ENCODE results near the gene OR8G5.
"Not testable (repeated sequence)": the region's sequence is repeated elsewhere in the genome, so short reads cannot be mapped to it uniquely, and the experiment has no call there.

OR8G5 gene, protein sequence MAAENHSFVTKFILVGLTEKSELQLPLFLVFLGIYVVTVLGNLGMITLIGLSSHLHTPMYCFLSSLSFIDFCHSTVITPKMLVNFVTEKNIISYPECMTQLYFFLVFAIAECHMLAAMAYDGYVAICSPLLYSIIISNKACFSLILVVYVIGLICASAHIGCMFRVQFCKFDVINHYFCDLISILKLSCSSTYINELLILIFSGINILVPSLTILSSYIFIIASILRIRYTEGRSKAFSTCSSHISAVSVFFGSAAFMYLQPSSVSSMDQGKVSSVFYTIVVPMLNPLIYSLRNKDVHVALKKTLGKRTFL

DNA sequence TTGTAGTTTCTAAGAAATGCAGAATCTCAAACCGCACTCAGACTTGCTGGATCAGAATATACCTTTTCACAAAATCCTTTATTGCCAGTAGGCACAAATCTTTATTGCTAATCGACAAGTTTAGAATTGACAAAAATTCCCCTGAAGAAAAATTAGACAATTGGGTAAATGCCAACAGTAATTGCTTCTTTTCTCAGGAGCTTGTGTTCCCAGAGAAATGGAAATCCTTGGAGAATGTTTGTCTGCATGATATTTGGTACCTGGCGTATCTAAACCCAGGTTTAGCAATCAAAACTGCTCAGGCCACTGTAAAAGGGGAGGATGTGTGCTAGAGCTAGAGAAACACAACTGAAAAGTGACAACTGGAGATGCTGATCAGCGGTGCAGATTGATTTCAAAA lies at the start of gene OR8G5:
Gene OR8G5 (plus strand): TSS at position 301 of the 400 bp plus-strand sequence. CDS start 8,556 bp downstream, outside the sequence.
- in situ Hi-C loops (cut with HindIII; ENCODE audit: low sequenced_read_pairs) = no loop called here

GRCh38 chr11:124207102-124207792 lies 48.9 kb upstream of the OR8G5 start:
- in situ Hi-C loops (cut with HindIII; ENCODE audit: low sequenced_read_pairs) = no loop called here

DNA sequence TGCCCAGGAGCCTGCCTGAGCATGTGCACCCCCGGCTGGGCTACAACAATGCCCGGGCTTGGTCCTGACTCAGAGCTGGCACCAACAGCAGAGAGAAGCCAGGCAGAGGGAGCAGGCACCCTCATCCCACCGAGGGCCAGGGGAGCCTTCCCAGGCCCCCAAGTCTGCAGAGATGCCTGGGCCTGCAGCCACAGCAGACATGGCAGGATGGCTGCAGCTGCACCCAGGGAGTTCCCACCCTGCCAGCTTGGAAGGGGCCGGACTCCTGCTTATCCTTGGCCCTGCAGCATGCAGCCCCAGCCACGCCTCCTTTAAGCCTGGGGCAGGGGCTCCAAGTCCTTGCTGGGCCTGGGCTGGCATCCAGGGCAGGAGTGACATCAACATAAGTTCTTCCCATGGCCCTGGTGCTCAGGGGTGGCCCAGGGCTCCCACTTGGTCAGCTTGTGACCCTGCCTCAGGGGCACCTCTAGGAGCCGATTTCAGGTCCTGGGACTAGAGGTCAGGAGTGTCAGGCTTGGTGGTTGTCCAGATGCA lies 46.3 kb upstream of the OR8G5 start:
- in situ Hi-C loops (cut with HindIII; ENCODE audit: low sequenced_read_pairs) = no loop called here

DNA sequence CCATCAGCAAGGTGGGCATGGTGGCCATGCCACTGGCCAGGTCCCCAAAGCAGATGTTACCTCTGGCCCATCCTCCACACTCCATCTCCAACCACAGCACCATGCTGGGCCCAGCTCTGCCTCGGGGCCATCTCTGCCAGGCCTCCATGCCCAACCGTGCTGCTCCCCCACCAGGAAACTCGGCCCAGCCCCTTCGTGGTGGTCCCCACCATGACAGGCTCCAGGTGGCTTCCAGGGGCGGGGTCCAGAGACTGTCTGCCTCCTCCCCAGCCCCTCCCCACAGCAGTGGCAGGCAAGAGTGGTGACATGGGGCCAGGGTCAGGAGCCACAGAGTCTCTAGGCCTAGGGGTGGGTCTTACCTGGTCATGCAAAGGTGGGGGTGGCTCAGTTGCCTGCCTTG lies 45.8 kb upstream of the OR8G5 start:
- in situ Hi-C loops (cut with HindIII; ENCODE audit: low sequenced_read_pairs) = no loop called here

DNA sequence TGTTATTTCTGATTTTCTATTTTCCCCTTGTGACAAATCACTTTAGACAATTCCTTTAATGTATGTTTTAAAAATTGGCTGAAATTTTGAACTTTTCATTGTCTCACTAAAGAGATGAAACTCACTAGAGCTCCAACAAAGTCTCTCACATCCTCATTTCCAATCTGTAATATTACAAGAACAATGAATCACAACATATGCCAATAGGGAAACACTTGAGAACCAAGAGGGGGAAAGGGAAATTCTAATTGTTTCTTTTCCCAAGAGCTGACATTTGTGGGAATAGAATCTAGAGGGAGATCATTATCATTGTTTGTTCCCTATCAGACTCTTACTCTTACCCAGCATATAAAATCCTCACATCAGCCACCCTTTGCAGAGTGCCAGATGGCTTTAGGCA lies 44.9 kb upstream of the OR8G5 start:
- in situ Hi-C loops (cut with HindIII; ENCODE audit: low sequenced_read_pairs) = no loop called here

DNA sequence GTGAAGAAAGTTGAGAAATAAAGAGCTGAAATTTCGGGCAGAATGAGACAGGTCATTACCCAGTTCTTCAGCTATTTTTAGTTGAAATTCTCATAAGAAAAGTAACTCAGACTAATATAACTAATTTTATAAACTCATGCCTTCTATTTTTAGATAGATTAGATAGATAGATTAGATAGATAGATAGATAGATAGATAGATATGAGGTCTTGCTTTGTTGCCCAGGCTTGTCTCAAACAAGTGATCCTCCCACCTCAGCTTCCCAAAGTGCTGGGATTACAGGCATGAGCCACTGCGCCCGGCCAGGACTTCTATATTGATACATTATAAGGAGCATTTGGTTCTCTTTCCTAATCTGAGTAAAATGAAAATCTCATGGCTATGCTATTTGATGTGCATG lies 42.1 kb upstream of the OR8G5 start:
- in situ Hi-C loops (cut with HindIII; ENCODE audit: low sequenced_read_pairs) = no loop called here

GRCh38 chr11:124219126-124219525 lies 37.0 kb upstream of the OR8G5 start:
- in situ Hi-C loops (cut with HindIII; ENCODE audit: low sequenced_read_pairs) = no loop called here

GRCh38 chr11:124222407-124222806 lies 33.8 kb upstream of the OR8G5 start:
- in situ Hi-C loops (cut with HindIII; ENCODE audit: low sequenced_read_pairs) = no loop called here

- in situ Hi-C loops (cut with HindIII; ENCODE audit: low sequenced_read_pairs) = not testable (repeated sequence)
Measured at GRCh38 chr11:124224618-124225423, 31.4 kb upstream of the OR8G5 start.

DNA sequence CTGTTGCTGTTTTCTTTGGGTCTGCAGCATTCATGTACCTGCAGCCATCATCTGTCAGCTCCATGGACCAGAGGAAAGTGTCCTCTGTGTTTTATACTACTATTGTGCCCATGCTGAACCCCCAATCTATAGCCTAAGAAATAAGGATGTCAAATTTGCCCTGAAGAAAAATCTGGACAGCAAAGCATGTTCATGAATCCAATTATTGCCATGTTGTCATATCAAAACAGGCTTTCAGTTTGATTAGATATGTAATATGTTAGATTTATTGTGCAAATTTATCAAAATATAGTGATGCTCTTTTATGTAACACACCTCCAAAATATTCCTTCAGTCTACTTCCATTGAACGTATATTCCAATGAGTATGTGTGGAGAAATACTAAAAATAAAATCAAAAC lies 30.7 kb upstream of the OR8G5 start:
- in situ Hi-C loops (cut with HindIII; ENCODE audit: low sequenced_read_pairs) = no loop called here

GRCh38 chr11:124233376-124233775 lies 22.8 kb upstream of the OR8G5 start:
- in situ Hi-C loops (cut with HindIII; ENCODE audit: low sequenced_read_pairs) = no loop called here

DNA sequence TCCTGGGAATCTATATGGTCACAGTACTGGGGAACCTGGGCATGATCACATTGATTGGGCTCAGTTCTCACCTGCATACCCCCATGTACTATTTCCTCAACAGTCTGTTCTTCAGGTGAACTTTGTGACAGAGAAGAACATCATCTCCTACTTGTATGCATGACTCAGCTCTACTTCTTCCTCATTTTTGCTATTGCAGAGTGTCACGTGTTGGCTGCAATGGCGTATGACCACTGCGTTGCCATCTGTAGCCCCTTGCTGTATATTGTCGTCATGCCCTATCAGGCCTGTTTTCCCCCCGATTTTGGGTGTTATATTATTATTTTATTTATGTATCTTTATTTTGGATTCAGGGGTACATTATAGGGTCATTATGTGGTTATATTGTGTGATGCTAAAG lies 17.7 kb upstream of the OR8G5 start:
- in situ Hi-C loops (cut with HindIII; ENCODE audit: low sequenced_read_pairs) = no loop called here

DNA sequence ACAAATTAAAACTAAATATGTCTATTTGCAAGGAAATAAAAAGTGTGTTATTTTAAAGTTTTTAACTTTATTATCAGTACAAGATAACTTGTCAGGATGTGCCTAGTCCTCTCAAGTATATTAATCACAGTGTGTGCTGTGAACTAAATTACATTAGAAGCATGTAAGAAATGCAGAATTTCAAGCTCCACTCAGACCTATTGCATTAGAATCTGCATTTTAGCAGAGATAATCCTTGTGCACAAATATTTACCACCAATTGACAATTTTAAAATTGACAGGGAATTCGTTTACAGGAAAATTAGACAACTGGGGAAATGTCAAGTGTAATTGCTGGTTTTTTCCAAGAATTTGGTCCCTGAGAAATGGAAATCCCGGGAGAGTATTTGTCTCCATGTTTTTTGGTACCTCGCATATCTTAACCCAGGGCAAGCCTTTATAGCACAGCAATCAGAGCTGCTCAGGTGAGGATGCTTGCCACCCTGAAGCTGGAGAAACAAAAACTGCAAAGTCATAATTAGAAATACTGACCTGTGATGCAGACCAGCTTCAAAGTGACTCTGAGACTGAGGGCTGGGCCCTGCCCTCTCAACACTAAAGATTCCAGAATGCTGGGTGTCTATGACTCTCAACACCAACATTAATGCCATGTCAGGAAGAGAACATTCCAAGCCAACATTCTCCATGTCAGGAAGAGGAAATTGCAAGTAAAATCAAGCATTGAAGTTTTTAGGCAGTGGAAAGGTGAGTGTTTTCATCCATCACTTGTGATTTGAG lies 15.4 kb upstream of the OR8G5 start, which contains the start of gene OR8G1:
Gene OR8G1 (plus strand): TSS at position 475 of the 777 bp plus-strand sequence. CDS start 8,581 bp downstream, outside the sequence.
- in situ Hi-C loops (cut with HindIII; ENCODE audit: low sequenced_read_pairs) = no loop called here

DNA sequence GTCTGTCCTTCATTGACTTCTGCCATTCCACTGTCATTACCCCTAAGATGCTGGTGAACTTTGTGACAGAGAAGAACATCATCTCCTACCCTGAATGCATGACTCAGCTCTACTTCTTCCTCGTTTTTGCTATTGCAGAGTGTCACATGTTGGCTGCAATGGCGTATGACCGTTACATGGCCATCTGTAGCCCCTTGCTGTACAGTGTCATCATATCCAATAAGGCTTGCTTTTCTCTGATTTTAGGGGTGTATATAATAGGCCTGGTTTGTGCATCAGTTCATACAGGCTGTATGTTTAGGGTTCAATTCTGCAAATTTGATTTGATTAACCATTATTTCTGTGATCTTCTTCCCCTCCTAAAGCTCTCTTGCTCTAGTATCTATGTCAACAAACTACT lies 6.3 kb upstream of the OR8G5 start:
- in situ Hi-C loops (cut with HindIII; ENCODE audit: low sequenced_read_pairs) = not testable (repeated sequence)

GRCh38 chr11:124265041-124265440 lies 8.9 kb downstream of the OR8G5 start:
- in situ Hi-C loops (cut with HindIII; ENCODE audit: low sequenced_read_pairs) = not testable (repeated sequence)

DNA sequence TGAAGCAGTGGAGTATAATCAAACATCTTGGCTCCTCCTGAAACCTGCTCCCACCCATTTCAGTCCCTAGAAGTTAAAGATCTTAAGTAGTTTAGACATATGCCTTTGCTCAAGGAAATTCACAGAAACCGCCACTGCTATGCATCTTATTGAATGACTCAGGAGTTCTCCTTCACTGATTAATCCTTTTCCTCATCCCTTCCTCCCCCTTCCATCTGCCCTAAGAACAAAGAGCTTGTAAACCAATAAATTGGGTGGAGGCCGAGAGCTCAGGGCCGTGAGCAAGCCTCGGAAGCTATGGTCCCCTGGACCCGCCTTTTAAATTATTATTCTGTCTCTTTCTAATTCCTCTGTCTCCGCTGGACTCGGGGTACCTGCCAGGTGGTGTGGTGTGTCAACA lies 14.7 kb downstream of the OR8G5 start:
- in situ Hi-C loops (cut with HindIII; ENCODE audit: low sequenced_read_pairs) = not testable (repeated sequence)

DNA sequence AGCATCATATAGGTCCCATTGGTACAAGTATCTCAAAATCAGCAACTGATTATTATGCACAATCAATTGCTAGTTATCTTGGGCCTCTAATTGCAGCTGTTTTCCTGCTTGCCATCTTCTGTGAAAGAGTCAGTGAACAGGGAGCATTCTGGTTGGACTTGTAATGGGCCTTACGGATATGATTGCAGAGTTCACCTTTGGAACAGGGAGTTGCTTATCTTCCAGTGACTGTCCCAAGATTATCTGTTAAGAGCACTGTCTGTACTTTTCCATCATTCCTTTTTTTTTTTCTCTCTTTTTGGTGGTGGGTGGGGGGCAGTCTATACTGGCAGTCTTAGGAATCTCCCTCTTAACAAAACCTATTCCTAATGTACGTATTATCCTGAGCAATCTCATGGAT lies 17.8 kb downstream of the OR8G5 start:
- in situ Hi-C loops (cut with HindIII; ENCODE audit: low sequenced_read_pairs) = no loop called here

GRCh38 chr11:124276081-124276480 lies 19.9 kb downstream of the OR8G5 start:
- in situ Hi-C loops (cut with HindIII; ENCODE audit: low sequenced_read_pairs) = no loop called here

DNA sequence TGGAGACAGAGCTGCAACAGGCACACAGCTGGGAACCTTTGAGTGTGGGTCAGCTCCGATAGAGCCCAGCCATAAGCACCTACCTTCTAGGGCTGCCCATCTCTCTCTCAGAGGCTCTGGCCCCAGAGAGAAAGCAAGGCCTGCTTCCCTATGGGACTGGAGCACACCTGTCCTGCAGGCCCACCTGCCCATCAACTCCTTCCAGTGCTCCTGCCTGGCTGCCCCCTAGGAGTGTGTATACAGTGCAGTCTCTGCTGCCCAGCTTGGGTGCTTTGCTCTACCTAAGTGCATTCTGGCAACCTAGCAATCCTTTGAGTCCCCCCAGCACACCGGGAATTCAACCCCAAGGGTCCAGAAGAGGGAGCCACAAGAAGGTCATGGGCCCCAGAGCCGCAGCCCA lies 21.0 kb downstream of the OR8G5 start:
- in situ Hi-C loops (cut with HindIII; ENCODE audit: low sequenced_read_pairs) = no loop called here

- in situ Hi-C loops (cut with HindIII; ENCODE audit: low sequenced_read_pairs) = no loop called here
Measured at GRCh38 chr11:124277804-124278203, 21.6 kb downstream of the OR8G5 start.

- in situ Hi-C loops (cut with HindIII; ENCODE audit: low sequenced_read_pairs) = no loop called here
Measured at GRCh38 chr11:124278261-124278660, 22.1 kb downstream of the OR8G5 start.

Measured in DLD1 (cell line).